HG03045 (cell line): ENCODE data around the gene COL6A2.
"Not testable (repeated sequence)": the region's sequence is repeated elsewhere in the genome, so short reads cannot be mapped to it uniquely, and the experiment has no call there.

Experiments used
- ATAC-seq: cut with Tn5 transposase; IDR thresholded peaks from one replicate; pipeline ENCODE4 v1.9.1; 2021; ENCODE audit warnings: mild to moderate bottlenecking, moderate library complexity; ENCODE audit not compliant: unreplicated experiment

Gene COL6A2

DNA sequence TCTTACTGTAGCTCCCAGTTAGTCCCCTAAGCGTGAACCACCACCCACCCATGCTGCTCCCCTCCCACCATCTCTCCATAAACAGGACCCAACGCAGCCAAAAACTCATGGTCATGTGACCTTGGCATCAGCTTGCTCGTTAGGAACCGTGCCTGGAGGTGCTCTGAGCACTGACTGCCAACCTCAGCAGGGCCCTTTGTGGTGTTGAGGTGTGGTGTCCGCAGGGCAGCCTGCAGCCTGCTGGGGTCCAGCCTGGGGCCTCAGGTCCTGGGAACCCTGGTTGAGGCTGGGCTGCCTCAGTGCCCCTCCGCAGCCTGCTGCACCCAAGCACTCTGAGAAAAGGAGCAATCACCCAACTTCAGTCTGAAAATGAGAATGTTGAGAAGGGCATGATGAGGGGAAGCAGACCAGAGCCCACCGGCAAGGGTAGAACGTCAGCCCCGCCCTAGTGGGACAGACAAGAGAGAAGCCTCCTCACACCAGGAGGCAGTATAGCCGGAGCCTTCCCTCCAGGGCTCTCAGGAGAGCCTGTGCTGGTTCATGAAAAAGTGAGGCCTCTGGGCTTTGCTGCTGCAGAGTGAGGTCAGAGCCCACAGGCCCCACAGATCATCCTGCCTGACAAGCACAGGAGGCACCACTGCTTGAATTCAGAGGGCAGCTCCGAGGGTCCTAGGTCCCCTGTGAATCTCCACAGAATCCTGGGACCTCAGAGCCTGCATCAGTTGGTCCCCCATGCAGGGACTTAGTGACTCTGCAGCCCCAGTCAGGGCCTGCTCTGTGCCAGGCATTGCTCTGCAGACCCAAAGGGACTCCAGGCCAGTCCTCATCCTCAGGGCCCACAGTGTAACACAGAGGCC, 4.9 kb upstream of the COL6A2 start:
- ATAC-seq, result no peak

DNA sequence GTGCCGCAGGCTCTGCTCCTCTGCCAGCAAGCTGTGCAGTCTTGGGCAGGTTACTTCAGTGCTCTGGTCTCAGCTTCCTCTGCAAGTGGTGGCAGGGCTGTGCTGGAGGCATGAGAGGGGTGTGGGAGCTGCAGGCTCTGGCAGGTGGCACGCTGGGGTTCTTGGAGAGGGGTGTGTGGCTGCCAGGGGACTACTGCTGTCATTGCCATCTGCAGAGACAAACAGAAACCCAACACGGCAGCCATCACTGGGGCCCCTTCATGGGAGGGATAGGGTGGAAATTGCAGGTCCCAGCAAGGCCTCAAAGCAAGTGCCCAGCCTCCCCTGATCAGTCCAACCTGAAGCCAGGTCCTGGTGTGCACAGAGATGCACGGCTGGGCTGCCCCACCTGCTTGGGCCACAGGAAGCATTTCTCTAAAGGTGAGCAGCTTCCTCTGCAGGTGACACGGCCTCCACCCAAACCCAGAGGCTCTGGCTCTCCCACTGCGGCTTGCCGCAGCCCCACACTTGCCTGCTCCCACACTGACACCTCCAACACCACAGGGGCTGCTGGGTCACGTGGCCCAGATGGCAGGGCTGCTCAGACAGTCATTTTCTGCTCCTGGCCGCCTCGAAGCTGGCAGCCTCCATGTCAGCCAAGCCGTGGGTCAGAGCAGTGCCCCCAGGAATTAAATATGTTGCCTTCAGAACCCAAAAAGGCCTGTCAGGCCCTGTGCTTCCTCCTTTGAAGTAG, 4.1 kb upstream of the COL6A2 start:
- no peak for ATAC-seq

GRCh38 chr21:46094401-46095082, 3.4 kb upstream of the COL6A2 start:
- no peak for ATAC-seq

GRCh38 chr21:46095083-46095719, 2.7 kb upstream of the COL6A2 start:
- ATAC-seq, result no peak

GRCh38 chr21:46095814-46096595, 1.9 kb upstream of the COL6A2 start:
- no peak for ATAC-seq

GRCh38 chr21:46096596-46097335, 1.1 kb upstream of the COL6A2 start:
- ATAC-seq, result no peak

DNA sequence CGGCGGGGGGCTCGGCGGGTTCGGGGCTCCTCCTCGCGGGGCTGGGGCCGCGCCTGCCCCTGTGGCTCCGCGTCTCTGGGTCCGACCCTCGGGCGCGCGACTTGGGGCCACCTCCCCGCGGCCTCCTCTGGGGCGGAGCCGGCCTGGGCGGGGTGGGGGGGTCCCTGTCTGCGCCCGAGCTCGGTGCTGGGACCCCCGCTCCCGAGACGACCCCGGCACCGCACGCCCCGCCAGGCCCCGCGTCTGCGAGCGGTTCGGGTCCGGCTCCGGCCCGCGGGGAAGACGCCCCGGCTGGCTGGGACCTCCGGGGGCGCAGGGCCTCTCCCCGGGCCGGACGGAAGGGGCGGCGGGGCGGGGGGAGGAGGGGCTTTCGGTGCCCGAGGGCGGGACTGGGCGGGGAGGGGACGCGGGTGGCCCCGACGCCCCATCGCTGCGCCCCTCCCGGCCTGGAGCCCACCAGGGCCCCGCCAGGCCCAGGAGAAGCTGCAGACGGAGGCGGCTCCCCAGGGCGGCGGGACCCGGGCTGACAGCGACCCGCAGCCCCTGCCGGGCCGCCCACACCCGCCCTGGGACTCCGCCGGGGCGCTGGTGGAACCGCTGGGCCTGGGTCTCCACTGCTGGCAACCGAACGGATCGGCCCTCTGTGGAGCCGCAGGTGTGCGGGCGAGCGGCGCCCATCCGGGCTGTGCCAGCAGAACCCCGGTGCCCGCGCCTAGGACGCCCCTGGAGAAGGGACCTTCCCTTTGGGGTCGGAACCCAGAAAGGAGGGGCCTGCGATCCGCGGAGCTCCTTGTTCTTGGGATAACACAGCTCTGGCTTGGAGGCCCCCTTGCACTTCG, 610 bp downstream of the COL6A2 start:
- no peak for ATAC-seq

DNA sequence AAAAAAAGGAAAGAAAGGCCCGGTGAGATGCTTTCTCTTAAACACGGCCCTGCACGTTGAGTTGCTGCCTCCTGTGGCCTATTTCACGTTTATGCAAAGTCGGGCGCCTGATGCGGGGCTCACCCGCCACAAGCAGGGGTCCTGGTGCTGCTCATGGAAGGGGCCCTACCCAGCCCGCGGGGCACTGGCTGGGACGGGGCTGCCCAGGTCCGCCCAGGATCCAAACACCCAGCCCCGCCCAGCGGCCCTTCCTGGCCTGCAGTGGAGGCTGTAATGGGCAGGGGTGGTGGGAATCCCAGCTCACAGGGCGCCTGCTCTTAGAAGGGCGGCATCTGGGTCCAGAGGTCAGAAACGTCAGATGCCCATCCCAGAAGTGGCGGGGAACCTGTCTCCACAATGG, 1.6 kb downstream of the COL6A2 start:
- ATAC-seq, result no peak

- ATAC-seq, result no peak
Measured at GRCh38 chr21:46100020-46100419, 2.1 kb downstream of the COL6A2 start.

DNA sequence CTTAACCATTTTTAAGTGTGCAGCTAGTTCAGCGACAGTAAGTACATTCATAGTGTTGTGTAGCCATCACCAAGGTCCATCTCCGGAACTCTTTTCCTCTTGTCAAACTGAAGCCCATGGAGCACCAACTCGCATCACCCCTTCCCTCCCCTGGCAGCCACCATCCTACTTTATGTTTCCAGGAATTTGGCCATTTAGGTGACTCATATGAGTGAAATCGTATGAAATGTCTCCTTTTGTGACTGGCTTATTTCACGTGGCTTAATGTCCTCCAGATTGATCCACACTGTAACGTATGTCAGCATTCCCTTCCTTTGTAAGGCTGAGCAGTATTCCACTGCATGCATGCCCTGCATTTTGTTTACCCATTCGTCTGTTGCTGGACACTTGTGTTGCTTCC, 2.5 kb downstream of the COL6A2 start:
- ATAC-seq, result no peak

DNA sequence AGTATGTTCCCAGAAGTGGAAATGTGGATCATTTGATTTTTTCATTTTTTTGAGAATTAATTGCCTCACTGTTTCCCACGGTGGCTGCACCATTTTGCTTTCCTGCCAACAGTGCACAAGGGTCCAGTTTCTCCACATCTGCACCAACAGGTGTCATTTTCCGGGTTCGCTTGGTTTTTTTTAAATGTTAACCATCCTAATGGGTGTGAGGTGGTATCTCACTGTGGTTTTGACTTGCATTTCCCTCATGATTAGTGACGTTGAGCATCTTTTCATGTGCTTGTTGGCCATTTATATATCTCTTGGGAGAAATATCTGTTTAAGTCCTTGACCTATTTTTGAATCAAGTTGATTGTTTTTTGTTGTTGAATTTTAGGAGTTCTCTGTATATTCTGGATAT, 3.0 kb downstream of the COL6A2 start:
- no peak for ATAC-seq

- ATAC-seq, result no peak
Measured at GRCh38 chr21:46104104-46104503, 6.2 kb downstream of the COL6A2 start.

- not testable (repeated sequence) for ATAC-seq
Measured at GRCh38 chr21:46107376-46107775, 9.5 kb downstream of the COL6A2 start.

GRCh38 chr21:46108827-46109312, 11.0 kb downstream of the COL6A2 start:
- ATAC-seq, result no peak

GRCh38 chr21:46109313-46110221, 11.7 kb downstream of the COL6A2 start:
- ATAC-seq, result no peak

- ATAC-seq, result no peak
Measured at GRCh38 chr21:46110499-46111192, 12.7 kb downstream of the COL6A2 start.

GRCh38 chr21:46111193-46111571, 13.3 kb downstream of the COL6A2 start:
- ATAC-seq, result no peak
